Activated naive CD8-positive, alpha-beta T cell treated with anti-CD3 and anti-CD28 coated beads, Interleukin-2, amount 50 U/mL, for 24 hours (primary cell): Measurements from ENCODE around the gene MS4A8.
"Not testable (repeated sequence)": the region's sequence is repeated elsewhere in the genome, so short reads cannot be mapped to it uniquely, and the experiment has no call there.

Experiments
- ATAC-seq: fragments of 150-1000 bp; cut with Tn5 transposase; one replicate; pipeline ENCODE4 v1.10.0; 2021
- DNase-seq: peaks from one replicate; pipeline ENCODE4 v3.0.0; 2021
- H3K27ac Mint-ChIP-seq: one replicate; pipeline ENCODE4 v1.8.0; 2021; ENCODE audit warnings: mild to moderate bottlenecking, mixed read lengths
- H3K27me3 Mint-ChIP-seq: one replicate; pipeline ENCODE4 v1.8.0; 2021; ENCODE audit warnings: mixed read lengths
- H3K36me3 Mint-ChIP-seq: one replicate; pipeline ENCODE4 v1.8.0; 2021; ENCODE audit warnings: low read depth, mixed read lengths
- H3K4me1 Mint-ChIP-seq: one replicate; pipeline ENCODE4 v1.8.0; 2021; ENCODE audit warnings: mixed read lengths
- H3K4me3 Mint-ChIP-seq: one replicate; pipeline ENCODE4 v1.8.0; 2021; ENCODE audit warnings: mild to moderate bottlenecking, moderate library complexity, mixed read lengths
- H3K9me3 Mint-ChIP-seq: one replicate; pipeline ENCODE4 v1.8.0; 2021; ENCODE audit warnings: mixed read lengths

MS4A8 gene

GRCh38 chr11:60744114-60744513 lies 44.7 kb downstream of the MS4A8 start:
- H3K27me3 Mint-ChIP-seq: peaks cover 4% of the 10 kb centered on the region
- H3K36me3 Mint-ChIP-seq: no peaks in the 10 kb centered on the region
- H3K4me3 Mint-ChIP-seq: no peak overlapping the region
- peaks cover 5% of the 10 kb centered on the region for H3K9me3 Mint-ChIP-seq
- H3K4me1 Mint-ChIP-seq: no peaks in the 10 kb centered on the region
- DNase-seq (no peak), ATAC-seq (no peak)
- H3K27ac Mint-ChIP-seq: no peak overlapping the region

GRCh38 chr11:60747359-60747873 lies 48.0 kb downstream of the MS4A8 start:
- Mint-ChIP-seq H3K27me3 (peaks cover 13% of the 10 kb centered on the region), H3K4me1 (no peaks in the 10 kb centered on the region), H3K27ac (no peak overlapping the region), H3K36me3 (no peaks in the 10 kb centered on the region), H3K9me3 (peaks cover 5% of the 10 kb centered on the region), H3K4me3 (no peak overlapping the region)
- ATAC-seq (no peak), DNase-seq (no peak)

GRCh38 chr11:60748225-60748624 lies 48.8 kb downstream of the MS4A8 start:
- no peak for DNase-seq
- Mint-ChIP-seq H3K27me3 (peaks cover 13% of the 10 kb centered on the region), H3K9me3 (peaks cover 5% of the 10 kb centered on the region), H3K4me3 (no peak overlapping the region), H3K27ac (no peak overlapping the region), H3K36me3 (no peaks in the 10 kb centered on the region), H3K4me1 (no peaks in the 10 kb centered on the region)
- no peak for ATAC-seq

DNA sequence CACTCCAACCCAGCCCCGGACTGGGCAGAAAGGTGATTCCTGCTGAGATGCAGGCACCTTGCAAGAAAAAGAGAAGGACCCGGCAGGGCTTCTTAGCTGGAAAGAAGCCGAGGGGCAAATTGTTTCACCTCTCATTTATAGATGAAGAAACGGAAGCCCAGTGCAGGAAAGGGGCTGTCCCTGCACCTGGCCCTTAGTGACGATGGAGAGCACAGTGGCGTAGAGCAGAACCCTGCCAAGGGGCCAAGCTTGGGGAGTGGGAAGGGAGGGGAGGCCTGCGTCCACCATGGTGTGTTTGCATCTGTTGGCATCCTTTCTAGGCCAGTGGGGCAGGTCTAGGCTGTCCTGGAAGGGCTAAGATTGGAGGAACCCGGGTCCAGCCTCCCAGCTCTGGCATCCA lies 49.4 kb downstream of the MS4A8 start:
- Mint-ChIP-seq H3K27me3 (peaks cover 13% of the 10 kb centered on the region), H3K4me1 (no peaks in the 10 kb centered on the region), H3K9me3 (peaks cover 5% of the 10 kb centered on the region), H3K4me3 (no peak overlapping the region), H3K36me3 (no peaks in the 10 kb centered on the region), H3K27ac (no peak overlapping the region)
- DNase-seq (no peak), ATAC-seq (no peak)

- DNase-seq (no peak), ATAC-seq (no peak)
- Mint-ChIP-seq H3K4me3 (no peak overlapping the region), H3K9me3 (peaks cover 5% of the 10 kb centered on the region), H3K4me1 (no peaks in the 10 kb centered on the region), H3K27me3 (peaks cover 11% of the 10 kb centered on the region), H3K36me3 (no peaks in the 10 kb centered on the region), H3K27ac (no peak overlapping the region)
These were observed 51.5 kb downstream of the MS4A8 start for GRCh38 chr11:60750911-60751310.

GRCh38 chr11:60753309-60753708 lies 53.9 kb downstream of the MS4A8 start:
- ATAC-seq: no peak
- H3K4me1 Mint-ChIP-seq: no peaks in the 10 kb centered on the region
- H3K27ac Mint-ChIP-seq: no peak overlapping the region
- H3K27me3 Mint-ChIP-seq: peaks cover 19% of the 10 kb centered on the region
- no peak overlapping the region for H3K4me3 Mint-ChIP-seq
- DNase-seq: no peak
- no peaks in the 10 kb centered on the region for H3K36me3 Mint-ChIP-seq
- H3K9me3 Mint-ChIP-seq: no peaks in the 10 kb centered on the region

DNA sequence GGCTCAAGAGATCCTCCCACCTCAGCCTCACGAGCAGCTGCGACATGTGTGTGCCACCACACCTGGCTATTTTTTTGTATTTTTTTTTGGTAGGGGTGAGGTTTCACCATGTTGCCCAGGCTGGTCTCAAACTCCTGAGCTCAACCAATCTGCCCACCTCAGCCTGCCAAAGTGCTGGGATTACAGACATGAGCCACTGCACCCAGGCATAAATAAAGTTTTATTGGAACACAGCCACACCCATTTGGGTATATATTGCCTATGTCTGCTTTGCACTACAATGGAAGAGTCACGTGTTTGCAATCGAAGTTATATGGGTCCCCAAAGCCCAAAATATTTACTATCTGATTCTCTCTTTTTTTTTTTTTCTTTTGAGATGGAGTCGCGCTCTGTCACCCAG lies 55.5 kb downstream of the MS4A8 start:
- Mint-ChIP-seq H3K4me1 (no peaks in the 10 kb centered on the region), H3K4me3 (no peak overlapping the region), H3K36me3 (no peaks in the 10 kb centered on the region), H3K27me3 (peaks cover 29% of the 10 kb centered on the region), H3K27ac (no peak overlapping the region), H3K9me3 (no peaks in the 10 kb centered on the region)
- DNase-seq (no peak), ATAC-seq (no peak)

DNA sequence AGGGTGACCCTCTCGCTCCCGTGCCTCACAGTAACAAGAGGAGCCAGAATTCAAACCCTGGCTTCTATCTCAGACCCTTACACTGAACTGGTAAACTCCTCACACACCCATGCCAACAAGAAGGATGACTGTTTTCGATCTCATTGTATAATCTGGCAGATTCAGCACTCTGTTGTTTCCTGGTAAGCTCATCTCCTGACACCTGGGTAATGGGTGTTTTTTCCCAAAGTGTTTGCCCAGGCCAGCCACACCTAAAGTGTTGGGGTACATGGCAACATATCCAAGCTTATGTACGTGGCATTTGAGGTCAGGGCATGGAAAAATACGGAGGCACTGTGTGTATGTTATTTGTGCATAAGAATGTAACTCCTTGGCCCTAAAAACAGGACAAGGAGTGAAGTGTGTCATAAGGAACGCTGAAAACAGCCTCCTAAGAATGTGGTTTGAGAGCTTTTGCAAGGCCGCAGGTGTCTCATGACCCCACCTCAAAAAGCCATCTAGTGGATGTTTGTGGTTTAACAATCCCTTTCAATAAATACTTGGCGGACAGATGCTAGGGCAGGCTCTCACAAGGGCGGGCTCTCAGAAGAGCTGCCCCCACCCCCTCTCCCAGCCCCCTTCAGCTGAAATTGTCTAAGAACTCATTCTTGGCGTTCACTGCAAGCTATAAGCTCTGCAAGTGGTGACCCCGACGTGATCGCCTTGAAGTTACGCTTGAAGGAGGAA lies 57.1 kb downstream of the MS4A8 start, which contains the start of gene MS4A15:
TSS of gene MS4A15 (plus strand) at position 561 of the 726 bp plus-strand sequence. CDS start 6,867 bp downstream, outside the sequence.
- H3K27ac Mint-ChIP-seq: no peak within 1 kb of the TSS

GRCh38 chr11:60757231-60757800 lies 57.9 kb downstream of the MS4A8 start:
- H3K27ac Mint-ChIP-seq: no peak overlapping the region
- H3K36me3 Mint-ChIP-seq: no peaks in the 10 kb centered on the region
- no peaks in the 10 kb centered on the region for H3K4me1 Mint-ChIP-seq
- DNase-seq (no peak), ATAC-seq (no peak)
- H3K4me3 Mint-ChIP-seq: no peak overlapping the region
- peaks cover 34% of the 10 kb centered on the region for H3K27me3 Mint-ChIP-seq
- no peaks in the 10 kb centered on the region for H3K9me3 Mint-ChIP-seq

More for the DNA sequence above, 57.1 kb downstream of the MS4A8 start, which contains the start of gene MS4A15:
- Mint-ChIP-seq H3K36me3 (no peaks in the 10 kb centered on the region), H3K4me1 (no peaks in the 10 kb centered on the region), H3K9me3 (no peaks in the 10 kb centered on the region), H3K27me3 (peaks cover 42% of the 10 kb centered on the region), H3K4me3 (no peak within 1 kb of the TSS)
- DNase-seq (no peak), ATAC-seq (no peak)

- not testable (repeated sequence) for H3K4me1 Mint-ChIP-seq, H3K27ac Mint-ChIP-seq, ATAC-seq, DNase-seq, H3K36me3 Mint-ChIP-seq, H3K9me3 Mint-ChIP-seq, H3K4me3 Mint-ChIP-seq
- H3K27me3 Mint-ChIP-seq: peaks cover 33% of the 10 kb centered on the region
These were observed 59.3 kb downstream of the MS4A8 start for GRCh38 chr11:60758671-60759070.

GRCh38 chr11:60759438-60760225 lies 60.2 kb downstream of the MS4A8 start:
- not testable (repeated sequence) for ATAC-seq, DNase-seq, H3K4me1 Mint-ChIP-seq, H3K27ac Mint-ChIP-seq, H3K36me3 Mint-ChIP-seq, H3K4me3 Mint-ChIP-seq, H3K9me3 Mint-ChIP-seq
- peaks cover 33% of the 10 kb centered on the region for H3K27me3 Mint-ChIP-seq

DNA sequence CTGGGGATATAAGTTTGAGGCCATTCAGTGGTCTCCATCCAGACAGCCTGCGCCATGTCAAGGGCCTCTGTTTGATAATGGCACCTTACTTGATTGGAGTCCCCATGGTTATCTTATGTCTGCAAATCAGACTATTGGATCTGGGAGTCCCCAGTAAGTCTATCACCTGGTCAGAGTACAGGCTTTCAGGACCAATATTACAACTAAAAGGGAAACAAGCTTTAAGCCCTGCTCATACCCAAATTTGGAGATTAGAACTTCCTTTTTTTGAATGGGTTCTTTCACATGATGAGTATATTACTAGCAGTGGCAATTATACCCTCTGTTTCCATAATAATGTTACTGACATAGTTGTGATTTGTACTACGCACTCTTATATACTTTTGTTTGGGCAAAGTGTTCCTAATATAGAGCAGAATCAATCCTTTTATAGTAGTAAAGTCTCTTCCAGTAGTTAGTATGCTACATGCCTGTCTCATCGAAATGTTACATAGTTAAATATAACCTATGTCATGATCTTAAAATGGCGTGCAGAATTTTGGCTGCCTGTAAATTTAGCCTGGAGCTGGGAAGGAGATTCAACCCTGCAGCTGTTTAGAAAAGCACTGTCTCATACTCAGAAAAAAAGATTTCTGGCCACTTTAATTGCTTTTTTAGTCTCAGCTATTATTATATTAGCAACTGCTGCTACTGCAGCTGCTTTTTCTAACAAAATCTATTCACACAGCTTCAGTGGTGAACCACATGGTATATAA lies 62.2 kb downstream of the MS4A8 start:
- H3K9me3 Mint-ChIP-seq: no peaks in the 10 kb centered on the region
- H3K27ac Mint-ChIP-seq: no peak overlapping the region
- no peak overlapping the region for H3K4me3 Mint-ChIP-seq
- H3K27me3 Mint-ChIP-seq: peaks cover 36% of the 10 kb centered on the region
- peaks cover 10% of the 10 kb centered on the region for H3K4me1 Mint-ChIP-seq
- DNase-seq (no peak), ATAC-seq (no peak)
- no peaks in the 10 kb centered on the region for H3K36me3 Mint-ChIP-seq

DNA sequence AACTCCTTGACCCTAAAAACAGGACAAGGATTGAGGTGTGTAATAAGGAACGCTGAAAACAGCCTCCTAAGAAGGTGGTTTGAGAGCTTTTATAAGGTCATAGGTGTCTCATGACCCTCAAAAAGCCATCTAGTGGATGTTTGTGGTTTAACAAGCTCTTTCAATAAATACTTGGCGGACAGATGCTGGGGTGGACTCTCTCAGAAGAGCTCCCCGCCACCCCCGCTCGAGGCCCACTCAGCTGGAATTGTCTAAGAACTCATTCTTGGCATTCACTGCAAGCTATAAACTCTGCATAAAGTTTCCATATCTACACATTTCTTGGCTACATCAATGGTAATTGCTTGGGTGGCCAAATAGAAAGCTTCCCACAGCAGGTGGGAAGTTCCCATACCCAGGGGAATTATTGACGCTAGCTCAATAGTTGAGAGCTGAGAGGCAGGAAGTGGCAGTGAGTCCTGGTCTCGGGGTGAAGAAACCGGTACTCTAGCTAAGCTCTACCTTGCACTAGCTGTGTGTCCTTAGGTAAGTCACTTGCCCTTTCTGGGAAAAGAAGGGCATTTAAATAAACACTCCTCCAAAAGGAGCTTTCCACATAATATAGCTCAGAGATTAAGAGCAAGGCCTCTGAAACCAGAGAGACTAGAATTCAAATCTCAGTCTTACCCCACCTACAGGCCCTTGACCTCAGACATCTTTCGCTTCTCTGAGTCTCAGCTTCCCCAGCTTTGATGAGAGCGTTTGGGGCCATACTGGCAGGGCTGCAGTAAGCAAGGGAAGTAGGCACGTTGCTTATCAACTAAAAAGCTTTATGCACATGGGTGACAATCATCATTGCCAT lies 63.7 kb downstream of the MS4A8 start:
- DNase-seq (no peak), ATAC-seq (no peak)
- no peak overlapping the region for H3K27ac Mint-ChIP-seq
- H3K36me3 Mint-ChIP-seq: no peaks in the 10 kb centered on the region
- no peak overlapping the region for H3K4me3 Mint-ChIP-seq
- H3K27me3 Mint-ChIP-seq: peaks cover 31% of the 10 kb centered on the region
- no peaks in the 10 kb centered on the region for H3K9me3 Mint-ChIP-seq
- H3K4me1 Mint-ChIP-seq: peaks cover 10% of the 10 kb centered on the region
